ENCODE measurements around the gene CDC7. TPM values are rescaled to one million over a fixed set of nuclear protein-coding genes. Genes with fewer than 3 reads are reported as not detected.

The CDC7 gene
- total and polyA plus RNA-seq, 9 of the 15 experiments (the other 6 are each of a cell fraction or from before 2014, with no cell fraction given), result 22.3 to 66.8 (median 44.2) TPM

- POLR2A ChIA-PET, result interaction anchor here (0.8 to 1.0 kb wide), 3 partner anchors 10 to 54 kb away, joined by 3 read pairs; no protein-coding TSS in a partner anchor
- H4K20me1 ChIP-seq (replicated peaks; ENCODE audit: control insufficient read depth, insufficient read depth, low read length), result 0 out of 2 replicates have a peak, but pooled peaks cover 3% of the 10 kb centered on the region
- FAIRE-seq (no peak), DNase-seq (ENCODE audit: extremely low read depth in 1 of 4, low spot score in 3 of 4) (no peak), ATAC-seq (no peak)
- no peak overlapping the region for H3K9ac ChIP-seq (ENCODE audit: insufficient read depth in 1 of 2, low read depth in 2 of 2, low read length in 2 of 2)
- H3K27me3 ChIP-seq (ENCODE audit: control insufficient read depth in 2 of 2, insufficient read depth in 2 of 2, low read length in 2 of 2), result no peaks in the 10 kb centered on the region
- H3K9me1 ChIP-seq (ENCODE audit: control insufficient read depth, insufficient read depth, low read length), result no peaks in the 10 kb centered on the region
- H2AFZ ChIP-seq (ENCODE audit: low read depth, low read length), result no peak overlapping the region
- 77% methylated on average over 8 of the region's 8 CpGs for WGBS (ENCODE audit: insufficient coverage, low coverage, missing lambda C conversion rate)
- TF ChIP-seq PML (IDR thresholded peaks at IDR 0.05; ENCODE audit: low read length) (no peak), ZNF696 (CRISPR knock-in tag; conservative IDR thresholded peaks at IDR 0.05) (no peak), BMI1 (IDR thresholded peaks at IDR 0.05; ENCODE audit: low read length) (no peak)
- no peak overlapping the region for H3K4me3 ChIP-seq
- in situ Hi-C loops (cut with MboI), result no loop called here
- H3K36me3 ChIP-seq (ENCODE audit: control insufficient read depth, insufficient read depth, low read length), result no peaks in the 10 kb centered on the region
- intact Hi-C loops (cut with micrococcal nuclease), result loop anchor here (10.0 kb wide), 2 partner anchors 146 to 176 kb away; no protein-coding TSS in a partner anchor
- H3K9me3 ChIP-seq (replicated peaks; ENCODE audit: control insufficient read depth, insufficient read depth, low read depth, low read length), result no peaks in the 10 kb centered on the region
- no peak overlapping the region for H3K4me2 ChIP-seq (ENCODE audit: insufficient read depth, low read length)
- CTCF ChIA-PET (ENCODE audit: low intra/inter-chr PET ratio), result no interaction called here
- no peaks in the 10 kb centered on the region for H3K79me2 ChIP-seq (ENCODE audit: control insufficient read depth, insufficient read depth, low read length)
- no peak overlapping the region for H3K27ac ChIP-seq (ENCODE audit: extremely low read depth, low read depth, low read length)
- peaks cover 14 to 38% of the 10 kb centered on the region in 2 experiments for H3K4me1 ChIP-seq (replicated peaks in 1 of 2; ENCODE audit: control insufficient read depth in 2 of 2, insufficient read depth in 2 of 2, low read length in 2 of 2)
- BruUV-seq (replicated peaks), result no TSS peak
Observed at GRCh38 chr1:91559046-91559750, 58.5 kb downstream of the CDC7 start.

DNA sequence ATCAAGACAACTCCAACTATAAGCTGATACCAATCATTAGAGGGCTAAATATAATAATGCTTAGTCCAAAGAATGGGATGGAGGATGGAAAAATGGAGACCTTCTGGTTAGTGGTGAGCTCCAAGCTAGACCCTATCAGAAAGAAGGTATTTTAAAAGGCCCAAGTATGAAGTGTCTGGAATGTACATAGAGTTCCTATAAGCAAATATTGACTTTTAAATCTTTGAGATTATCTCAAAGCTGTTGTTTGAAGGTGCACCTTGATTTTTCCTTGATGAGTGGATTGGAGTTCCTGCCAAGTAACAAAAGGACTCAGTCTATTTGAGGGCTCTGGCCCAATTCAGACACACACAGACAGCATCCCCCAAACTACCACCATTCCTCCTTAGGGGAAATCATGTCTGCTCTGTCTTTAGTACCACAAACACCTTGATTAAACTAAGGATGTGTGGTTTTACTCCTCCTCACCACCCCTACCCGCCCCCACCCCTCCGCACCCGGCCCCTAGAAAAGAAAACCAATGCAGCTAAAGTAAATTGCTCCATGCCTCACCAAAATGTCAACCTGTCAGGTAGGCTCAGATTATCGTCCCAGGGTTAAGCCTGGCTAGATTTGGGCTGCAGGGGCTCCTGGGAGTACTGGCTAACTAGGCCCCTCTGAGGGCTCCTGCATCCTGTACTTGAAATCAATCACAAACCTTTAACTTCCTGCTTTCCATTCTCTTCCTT is 59.4 kb downstream of the CDC7 start:
- ChIA-PET POLR2A (interaction anchor here (0.8 to 1.0 kb wide), 3 partner anchors 9 to 55 kb away, joined by 3 read pairs; no protein-coding TSS in a partner anchor), CTCF (ENCODE audit: low intra/inter-chr PET ratio) (no interaction called here)
- no peaks in the 10 kb centered on the region for H3K36me3 ChIP-seq (ENCODE audit: control insufficient read depth, insufficient read depth, low read length)
- H3K79me2 ChIP-seq (ENCODE audit: control insufficient read depth, insufficient read depth, low read length), result no peaks in the 10 kb centered on the region
- no peaks in the 10 kb centered on the region for H3K9me1 ChIP-seq (ENCODE audit: control insufficient read depth, insufficient read depth, low read length)
- in situ Hi-C loops (cut with MboI) (no loop called here), intact Hi-C loops (cut with micrococcal nuclease) (loop anchor here (10.0 kb wide), 2 partner anchors 145 to 175 kb away; no protein-coding TSS in a partner anchor)
- H4K20me1 ChIP-seq (replicated peaks; ENCODE audit: control insufficient read depth, insufficient read depth, low read length), result 0 out of 2 replicates have a peak, but pooled peaks cover 3% of the 10 kb centered on the region
- no peaks in the 10 kb centered on the region for H3K27me3 ChIP-seq (ENCODE audit: control insufficient read depth in 2 of 2, insufficient read depth in 2 of 2, low read length in 2 of 2)
- DNase-seq (ENCODE audit: extremely low read depth in 1 of 4, low spot score in 3 of 4) (no peak), FAIRE-seq (no peak), ATAC-seq (no peak)
- no peaks in the 10 kb centered on the region for H3K9me3 ChIP-seq (replicated peaks; ENCODE audit: control insufficient read depth, insufficient read depth, low read depth, low read length)
- no peak overlapping the region for H2AFZ ChIP-seq (ENCODE audit: low read depth, low read length)
- no peak overlapping the region for H3K4me2 ChIP-seq (ENCODE audit: insufficient read depth, low read length)
- H3K9ac ChIP-seq (ENCODE audit: insufficient read depth in 1 of 2, low read depth in 2 of 2, low read length in 2 of 2), result no peak overlapping the region
- WGBS (ENCODE audit: insufficient coverage, low coverage, missing lambda C conversion rate), result 27% methylated on average over 1 of the region's 4 CpGs
- H3K4me1 ChIP-seq (replicated peaks in 1 of 2; ENCODE audit: control insufficient read depth in 2 of 2, insufficient read depth in 2 of 2, low read length in 2 of 2), result peaks cover 14 to 31% of the 10 kb centered on the region in 2 experiments
- no peak overlapping the region for H3K27ac ChIP-seq (ENCODE audit: extremely low read depth, low read depth, low read length)
- no peak overlapping the region for H3K4me3 ChIP-seq
- no TSS peak for BruUV-seq (replicated peaks)
- no peak for TF ChIP-seq SRF (CRISPR knock-in tag; IDR thresholded peaks at IDR 0.05)
- no peak for TF ChIP-seq PHTF2 (CRISPR knock-in tag; IDR thresholded peaks at IDR 0.05)
- no peak for TF ChIP-seq SRSF9 (IDR thresholded peaks at IDR 0.05; ENCODE audit: borderline replicate concordance, low read depth, low read length)
- no peak for TF ChIP-seq ZNF224 (CRISPR knock-in tag; IDR thresholded peaks at IDR 0.05)
- TF ChIP-seq NR1H2 (CRISPR knock-in tag; IDR thresholded peaks at IDR 0.05), result no peak
- TF ChIP-seq ZNF764 (CRISPR knock-in tag; IDR thresholded peaks at IDR 0.05; ENCODE audit: low read depth), result no peak
- TF ChIP-seq NCOA4 (IDR thresholded peaks at IDR 0.05; ENCODE audit: partially characterized antibody), result no peak
- no peak for TF ChIP-seq XRCC3 (IDR thresholded peaks at IDR 0.05)
- TF ChIP-seq, protein P1, sequence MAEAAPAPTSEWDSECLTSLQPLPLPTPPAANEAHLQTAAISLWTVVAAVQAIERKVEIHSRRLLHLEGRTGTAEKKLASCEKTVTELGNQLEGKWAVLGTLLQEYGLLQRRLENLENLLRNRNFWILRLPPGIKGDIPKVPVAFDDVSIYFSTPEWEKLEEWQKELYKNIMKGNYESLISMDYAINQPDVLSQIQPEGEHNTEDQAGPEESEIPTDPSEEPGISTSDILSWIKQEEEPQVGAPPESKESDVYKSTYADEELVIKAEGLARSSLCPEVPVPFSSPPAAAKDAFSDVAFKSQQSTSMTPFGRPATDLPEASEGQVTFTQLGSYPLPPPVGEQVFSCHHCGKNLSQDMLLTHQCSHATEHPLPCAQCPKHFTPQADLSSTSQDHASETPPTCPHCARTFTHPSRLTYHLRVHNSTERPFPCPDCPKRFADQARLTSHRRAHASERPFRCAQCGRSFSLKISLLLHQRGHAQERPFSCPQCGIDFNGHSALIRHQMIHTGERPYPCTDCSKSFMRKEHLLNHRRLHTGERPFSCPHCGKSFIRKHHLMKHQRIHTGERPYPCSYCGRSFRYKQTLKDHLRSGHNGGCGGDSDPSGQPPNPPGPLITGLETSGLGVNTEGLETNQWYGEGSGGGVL (CRISPR knock-in tag; IDR thresholded peaks at IDR 0.05), result no peak
- TF ChIP-seq KAT7 (CRISPR knock-in tag; IDR thresholded peaks at IDR 0.05; ENCODE audit: borderline replicate concordance), result no peak
